ENCODE data around the gene RMI2. TPM values are rescaled to one million over a fixed set of nuclear protein-coding genes. Genes with fewer than 3 reads are reported as not detected.

Gene RMI2
- total and polyA plus RNA-seq, 2 of the 8 experiments (the other 6 are each of a cell fraction or from before 2014, with no cell fraction given), result 58.2 to 96.0 TPM

GRCh38 chr16:11354407-11354732 is 9.1 kb downstream of the RMI2 start:
- no peak overlapping the region for H3K27ac ChIP-seq (ENCODE audit: low read depth, low read length)
- TF ChIP-seq MAX (IDR thresholded peaks at IDR 0.05) (no peak), CTBP2 (IDR thresholded peaks at IDR 0.05; ENCODE audit: borderline replicate concordance, insufficient read depth, insufficient read length, low read length) (no peak), CTCF (IDR thresholded peaks at IDR 0.05; ENCODE audit: control extremely low read depth in 1 of 3, insufficient read depth in 1 of 3, low read depth in 1 of 3, low read length in 3 of 3) (no peak)

More at GRCh38 chr16:11354407-11354732, 9.1 kb downstream of the RMI2 start:
- Histone ChIP-seq H3K36me3 (ENCODE audit: control insufficient read depth in 2 of 4, insufficient read depth in 4 of 4, low read length in 3 of 4) (peaks cover 0 to 18% (median 2%) of the 10 kb centered on the region in 4 experiments; a peak in 3 of 8 replicates), H2BK5ac (ENCODE audit: low read depth, low read length) (no peak overlapping the region; the same call in 1 of the 2 replicates), H3K23ac (ENCODE audit: insufficient read length) (no peak overlapping the region), H3K18ac (ENCODE audit: extremely low read depth, low read length) (no peak overlapping the region), H3K56ac (replicated peaks; ENCODE audit: insufficient read length, low read depth, low read length) (no peak overlapping the region), H4K91ac (replicated peaks; ENCODE audit: insufficient read length, low read length) (no peak overlapping the region), H3K23me2 (ENCODE audit: low read depth, low read length) (no peaks in the 10 kb centered on the region), H3K4me1 (replicated peaks in 1 of 4; ENCODE audit: control insufficient read depth in 3 of 4, insufficient read depth in 4 of 4, low read length in 3 of 4) (peaks cover 0 to 3% (median 0%) of the 10 kb centered on the region in 4 experiments; a peak in 3 of 7 replicates), H2BK15ac (ENCODE audit: low read length) (no peak overlapping the region), H3K79me2 (ENCODE audit: control insufficient read depth in 1 of 2, insufficient read depth in 2 of 2, low read length in 2 of 2) (peaks cover 0 to 43% of the 10 kb centered on the region in 2 experiments; a peak in 2 of 4 replicates), H3K9me3 (ENCODE audit: insufficient read depth in 2 of 2, low read depth in 1 of 2, low read length in 1 of 2) (0 out of 4 replicates have a peak, but pooled peaks cover 2 to 3% of the 10 kb centered on the region in 2 experiments), H2BK120ac (replicated peaks; ENCODE audit: low read depth, low read length) (no peak overlapping the region), H3K9ac (replicated peaks in 1 of 4; ENCODE audit: extremely low read depth in 1 of 4, low read depth in 3 of 4, low read length in 3 of 4) (no peak overlapping the region), H3K79me1 (ENCODE audit: low read depth, low read length) (no peaks in the 10 kb centered on the region; the same call in 1 of the 2 replicates), H3K14ac (ENCODE audit: insufficient read length) (no peak overlapping the region), H4K8ac (ENCODE audit: extremely low read depth, insufficient read depth, low read length) (no peak overlapping the region), H2AK5ac (ENCODE audit: low read depth, low read length) (no peak overlapping the region; the same call in 1 of the 2 replicates), H3K4me3 (ENCODE audit: extremely low read depth in 1 of 4, insufficient read depth in 2 of 4, low read depth in 3 of 4, low read length in 4 of 4) (no peak overlapping the region), H2BK20ac (ENCODE audit: low read length) (no peak overlapping the region), H4K5ac (ENCODE audit: insufficient read length, low read depth, low read length) (no peak overlapping the region), H2BK12ac (ENCODE audit: low read depth, low read length) (no peak overlapping the region), H4K20me1 (replicated peaks in 1 of 2; ENCODE audit: control insufficient read depth in 1 of 2, insufficient read depth in 2 of 2, low read length in 2 of 2) (peaks cover 0 to 6% of the 10 kb centered on the region in 2 experiments), H3K4me2 (ENCODE audit: insufficient read depth in 1 of 2, low read depth in 2 of 2, low read length in 2 of 2) (no peak overlapping the region), H2AFZ (ENCODE audit: low read length) (no peak overlapping the region), H3K4ac (replicated peaks; ENCODE audit: insufficient read length, low read depth, low read length) (no peak overlapping the region), H3K27me3 (replicated peaks in 1 of 4; ENCODE audit: control insufficient read depth in 3 of 4, extremely low read depth in 1 of 4, insufficient read depth in 3 of 4, low read length in 3 of 4) (no peaks in the 10 kb centered on the region)
- WGBS, 2 experiments (ENCODE audit: extremely low coverage in 1 of 2, insufficient coverage in 1 of 2, insufficient read length in 1 of 2, insufficient replicate concordance in 2 of 2, low coverage in 1 of 2, low lambda C conversion rate in 2 of 2, missing lambda C conversion rate in 1 of 2), result 98% methylated on average over 4 of the region's 5 CpGs; no CpG with 5 or more reads in 1 of the 2 experiments
- ChIA-PET POLR2A (ENCODE audit: partially characterized antibody) (interaction anchor here (0.7 to 1.6 kb wide), 6 partner anchors 10 to 99 kb away, joined by 3 to 6 read pairs (median 3); no protein-coding TSS in a partner anchor), CTCF (ENCODE audit: partially characterized antibody) (interaction anchor here (0.7 to 6.2 kb wide), 6 partner anchors 18 to 98 kb away, joined by 3 to 56 read pairs (median 5); partner anchors contain the start of genes PRM1 and SOCS1)
- FAIRE-seq, result no peak
- no peak for DNase-seq (ENCODE audit: low read depth in 1 of 2, low spot score in 2 of 2)
